HepG2 (cell line): ENCODE data around the gene METTL16. TPM values are rescaled to one million over a fixed set of nuclear protein-coding genes. Genes with fewer than 3 reads are reported as not detected.

Experiments used
- ATAC-seq: fragments of 200-7000 bp; cut with Tn5 transposase; 3 replicates; pipeline ENCODE4 v1.9.1; 2020; ENCODE audit warnings: mild to moderate bottlenecking, moderate library complexity
- BruUV-seq: library from RNA; stranded (reverse); fragments of 400-500 nt; replicated peaks from 2 replicates; lab custom pipeline; 2021; lab: Mats Ljungman, UMichigan
- CTCF ChIA-PET: fragments of 300-600 bp; formaldehyde crosslinking; extraction: SDS; loops from one replicate; lab custom pipeline; 2021; ENCODE audit warnings: low total read pairs, inconsistent platforms, low intra/inter-chr PET ratio; lab: Yijun Ruan, JAX
- POLR2A ChIA-PET: fragments of 350-600 bp; sonication (Branson Sonifier 250); formaldehyde crosslinking; loops from one replicate; lab custom pipeline; 2020; ENCODE audit warnings: antibody characterized with exemption, inconsistent platforms; lab: Yijun Ruan, JAX
- DNase-seq: peaks from one replicate; pipeline ENCODE4 v3.0.0-alpha.2; 2015; ENCODE audit warnings: low spot score
- FAIRE-seq: peaks from 3 replicates; lab custom pipeline; 2011; peaks lifted over from hg19 to GRCh38; lab: Jason Lieb, UNC
- H2AFZ ChIP-seq: one replicate; pipeline ENCODE4 v1.6.1; 2011; ENCODE audit warnings: low read length, inconsistent platforms
- H3K27ac ChIP-seq: fragments of 300-600 bp; 3 replicates; pipeline ENCODE4 v1.8.0; 2011; ENCODE audit warnings: mixed run types, mild to moderate bottlenecking, mixed read lengths, low read length, inconsistent platforms; ENCODE audit not compliant: insufficient read depth; ENCODE audit errors: extremely low read length
- H3K27me3 ChIP-seq, 2 experiments: fragments of 200-600 bp in 1 of 2; 2 replicates in 1 of 2; 3 replicates in 1 of 2; pipeline versions ENCODE4 v1.6.0 to v1.8.0; 2011; ENCODE audit warnings: low read length in 2 of 2, mild to moderate bottlenecking in 2 of 2, moderate library complexity in 2 of 2, inconsistent platforms in 1 of 2; ENCODE audit not compliant: insufficient read depth in 2 of 2, control insufficient read depth in 1 of 2
- H3K36me3 ChIP-seq, 2 experiments: fragments of 200-600 bp in 1 of 2; replicated peaks in 1 of 2; 2 replicates in 1 of 2; 3 replicates in 1 of 2; pipeline versions ENCODE4 v1.5.1 to v1.8.0; 2011; ENCODE audit warnings: low read length in 2 of 2, inconsistent platforms in 1 of 2; ENCODE audit not compliant: insufficient read depth in 2 of 2, control insufficient read depth in 1 of 2
- H3K4me1 ChIP-seq: 2 replicates; pipeline ENCODE4 v1.5.1; 2012; ENCODE audit warnings: low read length, inconsistent platforms; ENCODE audit not compliant: insufficient read depth
- H3K4me2 ChIP-seq: 2 replicates; pipeline ENCODE4 v1.6.0; 2011; ENCODE audit warnings: low read depth, low read length, inconsistent platforms
- H3K4me3 ChIP-seq, 3 experiments: fragments of 200-600 bp in 1 of 3; sonication (generic), shearing (Covaris generic) in 1 of 3; replicated peaks in 1 of 3; 2 replicates each; pipeline ENCODE4 v1.5.1; 2011 to 2016; ENCODE audit warnings: low read length in 3 of 3, inconsistent platforms in 2 of 3, low read depth in 2 of 3, mild to moderate bottlenecking in 2 of 3, control low read depth in 1 of 3, mixed read lengths in 1 of 3; ENCODE audit not compliant: insufficient read depth in 1 of 3
- H3K79me2 ChIP-seq: one replicate; pipeline ENCODE4 v1.6.1; 2011; ENCODE audit warnings: low read length, inconsistent platforms; ENCODE audit not compliant: insufficient read depth
- H3K9ac ChIP-seq: 2 replicates; pipeline ENCODE4 v1.6.0; 2011; ENCODE audit warnings: mild to moderate bottlenecking, low read depth, low read length, inconsistent platforms; ENCODE audit not compliant: insufficient read depth
- H3K9me3 ChIP-seq: 2 replicates; pipeline ENCODE4 v1.5.1; 2012; ENCODE audit warnings: mild to moderate bottlenecking, low read length
- H4K20me1 ChIP-seq: 2 replicates; pipeline ENCODE4 v1.6.0; 2011; ENCODE audit warnings: inconsistent platforms, mild to moderate bottlenecking, low read length, moderate library complexity; ENCODE audit not compliant: insufficient read depth
- ARID5B ChIP-seq: IDR thresholded peaks from 2 replicates; pipeline ENCODE4 v1.4.0; 2020; ENCODE audit warnings: mild to moderate bottlenecking, missing genetic modification reagents
- BCL6 ChIP-seq: IDR thresholded peaks from 2 replicates; pipeline ENCODE4 v1.6.1; 2016; ENCODE audit warnings: missing genetic modification reagents, missing compliant biosample characterization
- CCDC6 ChIP-seq: sonication (generic); formaldehyde crosslinking; IDR thresholded peaks from 2 replicates; pipeline ENCODE4 v1.8.1; 2022; ENCODE audit warnings: mild to moderate bottlenecking, missing genetic modification reagents, moderate library complexity
- NKX3-1 ChIP-seq: sonication (generic); formaldehyde crosslinking; IDR thresholded peaks from 2 replicates; pipeline ENCODE4 v1.5.0; 2020; ENCODE audit warnings: missing genetic modification reagents
- SAP130 ChIP-seq: IDR thresholded peaks from 2 replicates; pipeline ENCODE4 v1.6.1; 2016; ENCODE audit warnings: low read depth
- SIX1 ChIP-seq: sonication (generic); formaldehyde crosslinking; IDR thresholded peaks from 2 replicates; pipeline ENCODE4 v1.4.0; 2020; ENCODE audit warnings: missing genetic modification reagents, borderline replicate concordance
- SOX6 ChIP-seq, 2 experiments: fragments of 450-650 bp in 1 of 2; sonication (generic) in 1 of 2; formaldehyde crosslinking in 1 of 2; IDR thresholded peaks; 2 replicates each; pipeline versions ENCODE4 v1.4.0 to v1.6.1; 2017 to 2020; ENCODE audit warnings: antibody characterized with exemption in 1 of 2, mild to moderate bottlenecking in 1 of 2, missing genetic modification reagents in 1 of 2
- THAP11 ChIP-seq: IDR thresholded peaks from 2 replicates; pipeline ENCODE4 v1.6.1; 2016; ENCODE audit warnings: missing biosample characterization, missing genetic modification reagents
- ZNF235 ChIP-seq: sonication (generic); formaldehyde crosslinking; IDR thresholded peaks from 2 replicates; pipeline ENCODE4 v1.8.1; 2023; ENCODE audit warnings: mild to moderate bottlenecking, missing genetic modification reagents, borderline replicate concordance
- ZNF775 ChIP-seq: sonication (generic); formaldehyde crosslinking; IDR thresholded peaks from 2 replicates; pipeline ENCODE4 v1.4.0; 2020; ENCODE audit warnings: missing genetic modification reagents, mild to moderate bottlenecking, moderate library complexity, borderline replicate concordance
- ZSCAN21 ChIP-seq: sonication (generic); formaldehyde crosslinking; IDR thresholded peaks from 2 replicates; pipeline ENCODE4 v1.8.0; 2022; ENCODE audit warnings: mild to moderate bottlenecking, missing genetic modification reagents, moderate library complexity, borderline replicate concordance
- WGBS: methylation state at CpG from one replicate; pipeline ENCODE4 v1.1.6; 2017; ENCODE audit warnings: low lambda C conversion rate; 5-methylcytosine and 5-hydroxymethylcytosine counted together
- in situ Hi-C: cut with HindIII; loops from 2 replicates; pipeline ENCODE4 v1.10.0; 2017; ENCODE audit warnings: low pct_unique_long_range_greater_than_20kb; ENCODE audit not compliant: extremely low pct_ligation_motif_present
- intact Hi-C: fragments of 100-400 bp; cut with micrococcal nuclease; formaldehyde crosslinking; loops from one replicate; pipeline ENCODE4 v1.10.0; 2022; ENCODE audit not compliant: unreplicated experiment
- polyA plus RNA-seq, 8 experiments: library from polyadenylated mRNA; depleted of rRNA in 3 of 8; stranded (reverse) in 7 of 8; unstranded in 1 of 8; fragments of >200 nt; fragmentation: Illumina TruSeq in 4 of 8; extraction: Trizol in 4 of 8; gene quantifications; 2 replicates each; pipeline versions ENCODE4 v1.2.1 to v1.2.3, GENCODE V29; 2011 to 2016; ENCODE audit warnings: low read depth in 4 of 8, missing spikeins in 1 of 8, mixed read lengths in 1 of 8; ENCODE audit not compliant: insufficient read depth in 1 of 8
- total RNA-seq, 5 experiments: library from RNA; depleted of rRNA; stranded (reverse); fragments of >200 nt; fragmentation: Illumina TruSeq; extraction: Trizol; gene quantifications; 2 replicates each; pipeline ENCODE4 v1.2.3, GENCODE V29; 2016; ENCODE audit warnings: low read depth in 1 of 5
- TF ChIP-seq, protein P1 (sequence below): IDR thresholded peaks from 2 replicates; pipeline ENCODE4 v1.6.1; 2016
- TF ChIP-seq, protein P2 (sequence below): sonication (generic); formaldehyde crosslinking; IDR thresholded peaks from 2 replicates; pipeline ENCODE4 v1.8.0; 2022; ENCODE audit warnings: missing genetic modification reagents, mild to moderate bottlenecking, inconsistent platforms, borderline replicate concordance
- TF ChIP-seq, protein P3 (sequence below): IDR thresholded peaks from 2 replicates; pipeline ENCODE4 v1.6.1; 2012; ENCODE audit warnings: low read depth, low read length, improper control_type of control experiment

The METTL16 gene
- total and polyA plus RNA-seq, 2 of the 13 experiments (the other 11 are each of a cell fraction or from before 2014, with no cell fraction given), result 11.6 to 18.5 TPM

DNA sequence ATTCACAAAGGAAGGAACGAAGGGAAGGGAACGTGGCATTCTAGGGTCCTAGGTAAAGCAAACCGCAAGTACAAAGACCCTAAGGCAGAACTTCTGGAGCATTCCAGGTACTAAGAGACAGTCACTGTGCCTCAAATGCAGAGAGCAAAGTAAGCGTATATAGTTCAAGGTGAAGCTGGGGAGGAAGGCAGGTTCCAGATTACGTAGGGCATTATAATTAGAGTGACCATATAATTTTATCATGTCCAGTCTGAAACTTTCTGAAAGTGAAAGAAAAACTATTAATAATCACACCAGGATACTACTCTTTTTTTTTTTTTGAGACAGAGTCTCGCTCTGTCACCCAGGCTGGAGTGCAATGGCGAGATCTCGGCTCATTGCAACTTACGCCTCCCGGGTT is 25.7 kb downstream of the METTL16 start (continued):
- TF ChIP-seq, protein P1, sequence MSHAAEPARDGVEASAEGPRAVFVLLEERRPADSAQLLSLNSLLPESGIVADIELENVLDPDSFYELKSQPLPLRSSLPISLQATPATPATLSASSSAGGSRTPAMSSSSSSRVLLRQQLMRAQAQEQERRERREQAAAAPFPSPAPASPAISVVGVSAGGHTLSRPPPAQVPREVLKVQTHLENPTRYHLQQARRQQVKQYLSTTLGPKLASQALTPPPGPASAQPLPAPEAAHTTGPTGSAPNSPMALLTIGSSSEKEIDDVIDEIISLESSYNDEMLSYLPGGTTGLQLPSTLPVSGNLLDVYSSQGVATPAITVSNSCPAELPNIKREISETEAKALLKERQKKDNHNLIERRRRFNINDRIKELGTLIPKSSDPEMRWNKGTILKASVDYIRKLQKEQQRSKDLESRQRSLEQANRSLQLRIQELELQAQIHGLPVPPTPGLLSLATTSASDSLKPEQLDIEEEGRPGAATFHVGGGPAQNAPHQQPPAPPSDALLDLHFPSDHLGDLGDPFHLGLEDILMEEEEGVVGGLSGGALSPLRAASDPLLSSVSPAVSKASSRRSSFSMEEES (CRISPR knock-in tag), result no peak
- TF ChIP-seq NKX3-1 (CRISPR knock-in tag), result no peak
- TF ChIP-seq, protein P2, sequence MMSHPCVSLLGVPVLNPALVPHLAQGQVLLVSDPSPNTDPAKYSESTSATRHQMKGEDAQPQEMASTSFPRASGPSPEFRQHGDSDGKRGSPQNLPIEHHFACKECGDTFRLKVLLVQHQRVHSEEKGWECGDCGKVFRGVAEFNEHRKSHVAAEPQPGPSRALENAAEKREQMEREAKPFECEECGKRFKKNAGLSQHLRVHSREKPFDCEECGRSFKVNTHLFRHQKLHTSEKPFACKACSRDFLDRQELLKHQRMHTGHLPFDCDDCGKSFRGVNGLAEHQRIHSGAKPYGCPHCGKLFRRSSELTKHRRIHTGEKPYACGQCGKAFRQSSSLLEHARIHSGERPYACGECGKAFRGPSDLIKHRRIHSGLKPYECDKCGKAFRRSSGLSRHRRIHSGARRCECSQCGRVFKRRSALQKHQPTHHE (CRISPR knock-in tag), result no peak

- ATAC-seq (peak; percentile 48; the same call in 2 of the 3 replicates), DNase-seq (peak; percentile 61), FAIRE-seq (no peak)
- Histone ChIP-seq H3K9me3 (no peaks in the 10 kb centered on the region), H3K9ac (no peak overlapping the region), H3K4me1 (peaks cover 24% of the 10 kb centered on the region), H3K27ac (no peak overlapping the region), H3K79me2 (peaks cover 38% of the 10 kb centered on the region), H2AFZ (no peak overlapping the region), H3K27me3 (no peaks in the 10 kb centered on the region), H3K4me3 (no peak overlapping the region), H3K36me3 (peaks cover 0 to 4% of the 10 kb centered on the region in 2 experiments; a peak in 1 of 5 replicates), H4K20me1 (0 out of 2 replicates have a peak, but pooled peaks cover 5% of the 10 kb centered on the region), H3K4me2 (no peak overlapping the region)
- intact Hi-C loops, result no loop called here
- ChIA-PET POLR2A (interaction anchor here (0.7 kb wide), 1 partner anchor 26 kb away, joined by 3 read pairs; the partner anchor contains the start of gene METTL16), CTCF (no interaction called here)
- BruUV-seq, result no TSS peak
- in situ Hi-C loops, result no loop called here
- WGBS, result 76% methylated on average over 5 of the region's 5 CpGs
- TF ChIP-seq CCDC6 (CRISPR knock-in tag) (no peak), ZNF775 (CRISPR knock-in tag) (no peak), ZSCAN21 (CRISPR knock-in tag) (no peak), SOX6 (IDR thresholded peaks at IDR 0.05) (no peak), SOX6 (CRISPR knock-in tag; IDR thresholded peaks at IDR 0.05) (peak; percentile 54; the same call in 1 of the 2 replicates), THAP11 (CRISPR knock-in tag) (0 out of 2 replicates have a peak, but pooled peaks have one; percentile 37), SAP130 (CRISPR knock-in tag) (no peak), ZNF235 (no peak), BCL6 (0 out of 2 replicates have a peak, but pooled peaks have one; percentile 30), ARID5B (peak; percentile 53), SIX1 (CRISPR knock-in tag) (no peak)
- TF ChIP-seq, protein P3, sequence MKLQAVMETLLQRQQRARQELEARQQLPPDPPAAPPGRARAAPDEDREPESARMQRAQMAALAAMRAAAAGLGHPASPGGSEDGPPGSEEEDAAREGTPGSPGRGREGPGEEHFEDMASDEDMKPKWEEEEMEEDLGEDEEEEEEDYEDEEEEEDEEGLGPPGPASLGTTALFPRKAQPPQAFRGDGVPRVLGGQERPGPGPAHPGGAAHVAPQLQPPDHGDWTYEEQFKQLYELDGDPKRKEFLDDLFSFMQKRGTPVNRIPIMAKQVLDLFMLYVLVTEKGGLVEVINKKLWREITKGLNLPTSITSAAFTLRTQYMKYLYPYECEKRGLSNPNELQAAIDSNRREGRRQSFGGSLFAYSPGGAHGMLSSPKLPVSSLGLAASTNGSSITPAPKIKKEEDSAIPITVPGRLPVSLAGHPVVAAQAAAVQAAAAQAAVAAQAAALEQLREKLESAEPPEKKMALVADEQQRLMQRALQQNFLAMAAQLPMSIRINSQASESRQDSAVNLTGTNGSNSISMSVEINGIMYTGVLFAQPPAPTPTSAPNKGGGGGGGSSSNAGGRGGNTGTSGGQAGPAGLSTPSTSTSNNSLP, result peak; percentile 50; the same call in 1 of the 2 replicates
These were observed 26.1 kb downstream of the METTL16 start for GRCh38 chr17:2485543-2485942.
